Endodermal cell (in vitro differentiated cells): ENCODE data around the gene PHLDA1. TPM values are rescaled to one million over a fixed set of nuclear protein-coding genes. Genes with fewer than 3 reads are reported as not detected.

Experiments used
- DNase-seq: peaks from one replicate; pipeline ENCODE4 v3.0.0-alpha.2; 2017
- H3K27ac ChIP-seq: 2 replicates; pipeline ENCODE4 v1.5.1; 2013; ENCODE audit warnings: mild to moderate bottlenecking, low read depth, low read length, moderate library complexity
- H3K27me3 ChIP-seq: 2 replicates; pipeline ENCODE4 v1.6.1; 2013; ENCODE audit warnings: mild to moderate bottlenecking, low read length, moderate library complexity; ENCODE audit not compliant: insufficient read depth, control insufficient read depth, poor library complexity, severe bottlenecking
- H3K36me3 ChIP-seq: 2 replicates; pipeline ENCODE4 v1.7.0; 2013; ENCODE audit warnings: mild to moderate bottlenecking, low read length, moderate library complexity; ENCODE audit not compliant: control insufficient read depth, insufficient read depth
- H3K4me1 ChIP-seq: one replicate; pipeline ENCODE4 v1.7.0; 2013; ENCODE audit warnings: low read length; ENCODE audit not compliant: control insufficient read depth, insufficient read depth
- H3K4me3 ChIP-seq: 2 replicates; pipeline ENCODE4 v1.5.1; 2013; ENCODE audit warnings: mild to moderate bottlenecking, low read length, moderate library complexity
- H3K9ac ChIP-seq: 2 replicates; pipeline ENCODE4 v1.6.1; 2013; ENCODE audit warnings: mild to moderate bottlenecking, low read length, moderate library complexity; ENCODE audit not compliant: poor library complexity, severe bottlenecking; ENCODE audit errors: extremely low read depth
- H3K9me3 ChIP-seq: 2 replicates; pipeline ENCODE4 v1.6.1; 2013; ENCODE audit warnings: mild to moderate bottlenecking, low read length, moderate library complexity; ENCODE audit not compliant: control insufficient read depth
- H3K27ac Mint-ChIP-seq: 2 replicates; pipeline ENCODE4 v1.8.0; 2020; ENCODE audit warnings: mixed read lengths
- H3K27me3 Mint-ChIP-seq: 2 replicates; pipeline ENCODE4 v1.8.0; 2021; ENCODE audit warnings: mild to moderate bottlenecking, mixed read lengths; ENCODE audit not compliant: insufficient read depth
- H3K36me3 Mint-ChIP-seq: 2 replicates; pipeline ENCODE4 v1.8.0; 2020; ENCODE audit warnings: low read depth, mixed read lengths
- H3K4me1 Mint-ChIP-seq: 2 replicates; pipeline ENCODE4 v1.8.0; 2020; ENCODE audit warnings: mixed read lengths
- H3K4me3 Mint-ChIP-seq: 2 replicates; pipeline ENCODE4 v1.8.0; 2020; ENCODE audit warnings: mild to moderate bottlenecking, moderate library complexity, mixed read lengths
- H3K9me3 Mint-ChIP-seq: 2 replicates; pipeline ENCODE4 v1.8.0; 2020; ENCODE audit warnings: mild to moderate bottlenecking, mixed read lengths
- WGBS, 2 experiments: methylation state at CpG; one replicate each; pipeline versions ENCODE4 v1.1.5 to v1.1.7; 2013; ENCODE audit warnings: missing lambda C conversion rate in 2 of 2, mixed read lengths in 1 of 2; ENCODE audit not compliant: insufficient coverage in 1 of 2, insufficient read length in 1 of 2; 5-methylcytosine and 5-hydroxymethylcytosine counted together
- total RNA-seq, 2 donors: library from RNA; stranded (reverse); fragmentation: NEBNext Ultra II Directional in 1 of 2; extraction: Animal tissue kit (Norgen Biotek cat#: 25700) in 1 of 2; gene quantifications; 2 replicates in 1 of 2; 3 replicates in 1 of 2; pipeline ENCODE4 v1.2.1, GENCODE V29; 2021
- TF ChIP-seq, protein P1 (sequence below): fragments of 200-600 bp; sonication (generic); conservative IDR thresholded peaks from 2 replicates; pipeline ENCODE4 v1.5.0; 2021; ENCODE audit warnings: antibody characterized with exemption, mild to moderate bottlenecking

PHLDA1 gene
- total RNA-seq, 2 donors from 2014 or later, result 3.7 to 16.2 TPM

DNA sequence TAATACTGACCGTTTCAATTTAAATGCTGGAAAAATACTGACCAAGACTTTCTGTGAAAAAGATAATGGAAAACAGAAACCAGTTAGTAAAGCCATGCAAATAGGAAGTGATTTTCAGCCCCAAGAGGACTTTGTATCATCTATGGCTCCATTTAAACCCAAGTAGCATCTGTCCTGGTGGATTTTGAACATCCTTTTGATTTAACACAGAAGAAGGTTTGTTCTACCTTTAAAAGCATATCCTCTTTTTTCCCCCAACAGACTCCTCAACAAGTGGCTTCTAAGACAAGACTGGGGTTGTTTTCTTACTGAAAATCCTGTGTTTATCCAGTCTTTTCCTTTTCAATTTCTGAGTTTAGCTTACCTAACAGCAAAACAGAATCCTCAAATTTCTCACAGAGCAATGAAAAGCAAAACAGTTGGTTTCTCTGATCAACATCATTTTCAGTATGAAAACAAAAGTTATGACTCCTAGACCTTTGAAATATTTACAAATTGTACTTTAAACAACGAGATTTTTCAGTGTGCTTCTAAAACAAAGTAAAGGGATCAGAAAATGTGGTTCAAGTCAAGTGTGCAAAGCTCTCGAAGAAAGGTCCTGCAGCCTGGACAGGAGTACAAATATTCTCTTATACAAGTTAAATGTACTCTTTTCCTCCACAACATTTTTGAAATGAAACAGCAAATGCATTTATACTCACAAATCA is 2.9 kb downstream of the PHLDA1 start:
- H3K27ac ChIP-seq, result no peak overlapping the region
- H3K9me3 ChIP-seq, result no peaks in the 10 kb centered on the region
- H3K4me3 ChIP-seq, result peak overlapping the region; percentile 90
- H3K36me3 ChIP-seq, result no peaks in the 10 kb centered on the region
- no peaks in the 10 kb centered on the region for H3K27me3 ChIP-seq
- DNase-seq, result no peak
- TF ChIP-seq, protein P1, sequence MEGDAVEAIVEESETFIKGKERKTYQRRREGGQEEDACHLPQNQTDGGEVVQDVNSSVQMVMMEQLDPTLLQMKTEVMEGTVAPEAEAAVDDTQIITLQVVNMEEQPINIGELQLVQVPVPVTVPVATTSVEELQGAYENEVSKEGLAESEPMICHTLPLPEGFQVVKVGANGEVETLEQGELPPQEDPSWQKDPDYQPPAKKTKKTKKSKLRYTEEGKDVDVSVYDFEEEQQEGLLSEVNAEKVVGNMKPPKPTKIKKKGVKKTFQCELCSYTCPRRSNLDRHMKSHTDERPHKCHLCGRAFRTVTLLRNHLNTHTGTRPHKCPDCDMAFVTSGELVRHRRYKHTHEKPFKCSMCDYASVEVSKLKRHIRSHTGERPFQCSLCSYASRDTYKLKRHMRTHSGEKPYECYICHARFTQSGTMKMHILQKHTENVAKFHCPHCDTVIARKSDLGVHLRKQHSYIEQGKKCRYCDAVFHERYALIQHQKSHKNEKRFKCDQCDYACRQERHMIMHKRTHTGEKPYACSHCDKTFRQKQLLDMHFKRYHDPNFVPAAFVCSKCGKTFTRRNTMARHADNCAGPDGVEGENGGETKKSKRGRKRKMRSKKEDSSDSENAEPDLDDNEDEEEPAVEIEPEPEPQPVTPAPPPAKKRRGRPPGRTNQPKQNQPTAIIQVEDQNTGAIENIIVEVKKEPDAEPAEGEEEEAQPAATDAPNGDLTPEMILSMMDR, result no peak
- Mint-ChIP-seq H3K27me3 (no peaks in the 10 kb centered on the region), H3K27ac (no peak overlapping the region), H3K4me1 (peaks cover 26% of the 10 kb centered on the region), H3K36me3 (peaks cover 11% of the 10 kb centered on the region), H3K4me3 (peak overlapping the region; percentile 94), H3K9me3 (no peaks in the 10 kb centered on the region)
- peaks cover 4% of the 10 kb centered on the region for H3K4me1 ChIP-seq
- WGBS, 2 experiments, result 74 to 80% methylated on average over 3 of the region's 3 CpGs
- H3K9ac ChIP-seq, result peak overlapping the region; percentile 54

DNA sequence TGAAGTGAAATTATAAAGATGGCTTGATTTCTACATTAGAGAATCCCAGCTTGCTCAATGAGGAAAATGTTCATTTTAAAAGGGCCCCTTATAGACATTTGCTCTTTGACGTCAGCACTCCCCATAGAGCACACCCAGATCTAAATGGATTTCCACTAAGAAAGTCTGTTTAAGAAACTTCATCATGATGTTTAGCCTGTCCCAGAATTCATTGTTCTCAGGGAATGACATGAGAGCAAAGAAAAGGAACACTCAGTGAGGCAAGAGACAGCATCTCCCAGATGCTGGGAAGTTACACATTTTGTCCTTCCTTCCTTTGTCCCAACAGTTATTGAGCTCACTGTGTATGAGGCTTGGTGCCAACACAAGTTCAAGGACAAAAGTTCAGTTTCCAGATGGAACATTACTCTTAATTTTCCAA is 4.9 kb downstream of the PHLDA1 start:
- no peak for DNase-seq
- no peak overlapping the region for H3K27ac ChIP-seq
- Mint-ChIP-seq H3K4me3 (no peak overlapping the region), H3K9me3 (no peaks in the 10 kb centered on the region), H3K27ac (no peak overlapping the region), H3K27me3 (no peaks in the 10 kb centered on the region), H3K4me1 (peaks cover 17% of the 10 kb centered on the region), H3K36me3 (peaks cover 11% of the 10 kb centered on the region)
- no peaks in the 10 kb centered on the region for H3K36me3 ChIP-seq
- TF ChIP-seq, protein P1, result no peak
- H3K4me1 ChIP-seq, result no peaks in the 10 kb centered on the region
- H3K4me3 ChIP-seq, result no peak overlapping the region
- H3K9ac ChIP-seq, result no peak overlapping the region
- 88 to 97% methylated on average over 1 of the region's 1 CpG for WGBS, 2 experiments
- no peaks in the 10 kb centered on the region for H3K27me3 ChIP-seq
- no peaks in the 10 kb centered on the region for H3K9me3 ChIP-seq

DNA sequence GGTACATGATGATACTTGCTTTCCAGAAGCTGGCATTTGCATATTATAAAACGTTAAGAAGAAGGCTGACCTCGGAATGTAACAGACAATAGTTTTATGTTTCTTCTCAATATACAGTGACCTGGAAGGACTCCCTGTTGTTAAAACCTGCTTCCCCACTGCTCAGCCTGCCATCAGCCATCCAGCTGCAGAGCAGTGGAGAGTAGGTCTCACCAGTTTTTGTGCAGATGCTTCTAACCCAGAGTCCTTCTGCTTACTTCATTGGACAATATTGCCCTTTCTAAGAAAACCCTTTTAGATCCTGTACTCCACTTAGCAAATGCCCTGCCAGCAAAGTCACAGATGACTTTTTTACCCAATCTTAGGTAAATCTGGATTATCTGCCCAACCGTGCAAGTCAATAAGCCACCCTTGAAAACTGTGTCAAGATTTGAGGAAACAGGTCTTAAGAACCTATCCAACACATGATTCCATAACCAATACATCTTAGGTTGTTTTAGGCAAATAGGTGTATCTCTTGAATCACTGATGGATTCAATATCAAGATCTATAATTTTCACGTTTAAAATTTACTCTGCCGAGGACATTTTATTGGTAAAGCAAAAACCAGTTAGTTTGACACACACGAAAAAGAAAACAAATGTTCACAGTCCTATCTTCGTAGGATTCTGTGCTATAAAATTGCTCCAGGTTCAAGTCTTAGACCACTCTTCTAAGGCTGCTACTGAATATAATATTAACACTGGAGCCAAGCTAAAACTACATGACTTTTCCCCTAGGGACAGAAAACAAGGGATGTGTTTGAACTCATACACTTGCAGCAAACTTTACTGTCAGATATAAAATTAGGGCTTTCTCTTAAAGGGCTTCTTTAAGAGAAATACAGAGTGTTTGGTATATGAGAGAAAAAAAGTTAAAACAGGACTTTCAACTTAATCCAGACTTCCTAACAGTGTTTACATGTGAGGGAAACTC is 5.7 kb downstream of the PHLDA1 start:
- Histone ChIP-seq H3K9ac (no peak overlapping the region), H3K27ac (no peak overlapping the region), H3K9me3 (no peaks in the 10 kb centered on the region), H3K36me3 (no peaks in the 10 kb centered on the region), H3K27me3 (no peaks in the 10 kb centered on the region), H3K4me3 (no peak overlapping the region), H3K4me1 (no peaks in the 10 kb centered on the region)
- TF ChIP-seq, protein P1, result no peak
- peak; percentile 72 for DNase-seq
- Mint-ChIP-seq H3K27me3 (no peaks in the 10 kb centered on the region), H3K4me3 (no peak overlapping the region), H3K36me3 (peaks cover 11% of the 10 kb centered on the region), H3K4me1 (peaks cover 22% of the 10 kb centered on the region), H3K9me3 (no peaks in the 10 kb centered on the region), H3K27ac (no peak overlapping the region)
- WGBS, 2 experiments, result 76 to 82% methylated on average over 6 to 7 of the region's 7 CpGs
